Small intestine (tissue), 7 donors: ENCODE data around the gene MYLK. TPM values are rescaled to one million over a fixed set of nuclear protein-coding genes. Genes with fewer than 3 reads are reported as not detected.

Source experiments
- DNase-seq, 2 donors: peaks; one replicate each; pipeline versions ENCODE4 v3.0.0 to v3.0.0-alpha.2; 2013
- FAIRE-seq: peaks from 2 replicates; lab custom pipeline; 2012; peaks lifted over from hg19 to GRCh38; lab: Jason Lieb, UNC
- H3K27ac ChIP-seq, 3 donors: one replicate each; pipeline ENCODE4 v1.5.1; 2013; ENCODE audit warnings: low read length in 2 of 3, mild to moderate bottlenecking in 2 of 3, control low read depth in 1 of 3, inconsistent platforms in 1 of 3, low read depth in 1 of 3, moderate library complexity in 1 of 3
- H3K27me3 ChIP-seq, 3 donors: one replicate each; pipeline ENCODE4 v1.6.1; 2013; ENCODE audit warnings: low read length in 3 of 3, inconsistent platforms in 1 of 3; ENCODE audit not compliant: control insufficient read depth in 3 of 3, insufficient read depth in 3 of 3
- H3K36me3 ChIP-seq, 3 donors: one replicate each; pipeline ENCODE4 v1.6.1; 2013; ENCODE audit warnings: low read length in 3 of 3, inconsistent platforms in 1 of 3, low read depth in 1 of 3, mild to moderate bottlenecking in 1 of 3, moderate library complexity in 1 of 3; ENCODE audit not compliant: control insufficient read depth in 3 of 3, insufficient read depth in 2 of 3
- H3K4me1 ChIP-seq, 3 donors: one replicate each; pipeline ENCODE4 v1.6.1; 2013; ENCODE audit warnings: low read length in 2 of 3, inconsistent platforms in 1 of 3, low read depth in 1 of 3, mild to moderate bottlenecking in 1 of 3, moderate library complexity in 1 of 3; ENCODE audit not compliant: control insufficient read depth in 3 of 3, insufficient read depth in 2 of 3
- H3K4me3 ChIP-seq, 3 donors: one replicate each; pipeline ENCODE4 v1.5.1; 2013; ENCODE audit warnings: low read length in 3 of 3, control low read depth in 1 of 3, inconsistent platforms in 1 of 3, low read depth in 1 of 3, mild to moderate bottlenecking in 1 of 3, moderate library complexity in 1 of 3
- H3K9me3 ChIP-seq, 2 donors: one replicate each; pipeline ENCODE4 v1.6.1; 2013; ENCODE audit warnings: low read depth in 1 of 2, low read length in 1 of 2; ENCODE audit not compliant: control insufficient read depth in 2 of 2, insufficient read depth in 1 of 2
- WGBS, 3 donors: extraction: QIAGEN DNeasy Blood & Tissue Kit; methylation state at CpG; one replicate each; pipeline ENCODE4 v1.1.7; 2013; 5-methylcytosine and 5-hydroxymethylcytosine counted together
- polyA plus RNA-seq, 4 donors: library from polyadenylated mRNA; stranded (reverse) in 3 of 4; unstranded in 1 of 4; fragments of 200-250 nt in 3 of 4; fragments of 120-200 nt in 1 of 4; gene quantifications; one replicate each; pipeline versions ENCODE4 v1.2.1 to v1.2.3, GENCODE V29; 2013
- donor health status: healthy with polysubstance abuse.
- donor health status: control.
- donor health status: control.
- donor health status: Bipolar disorder and iron deficiency.
- donor health status: healthy.

The MYLK gene
- polyA plus RNA-seq, 4 donors, result 2.2 to 51.5 (median 24.5) TPM

DNA sequence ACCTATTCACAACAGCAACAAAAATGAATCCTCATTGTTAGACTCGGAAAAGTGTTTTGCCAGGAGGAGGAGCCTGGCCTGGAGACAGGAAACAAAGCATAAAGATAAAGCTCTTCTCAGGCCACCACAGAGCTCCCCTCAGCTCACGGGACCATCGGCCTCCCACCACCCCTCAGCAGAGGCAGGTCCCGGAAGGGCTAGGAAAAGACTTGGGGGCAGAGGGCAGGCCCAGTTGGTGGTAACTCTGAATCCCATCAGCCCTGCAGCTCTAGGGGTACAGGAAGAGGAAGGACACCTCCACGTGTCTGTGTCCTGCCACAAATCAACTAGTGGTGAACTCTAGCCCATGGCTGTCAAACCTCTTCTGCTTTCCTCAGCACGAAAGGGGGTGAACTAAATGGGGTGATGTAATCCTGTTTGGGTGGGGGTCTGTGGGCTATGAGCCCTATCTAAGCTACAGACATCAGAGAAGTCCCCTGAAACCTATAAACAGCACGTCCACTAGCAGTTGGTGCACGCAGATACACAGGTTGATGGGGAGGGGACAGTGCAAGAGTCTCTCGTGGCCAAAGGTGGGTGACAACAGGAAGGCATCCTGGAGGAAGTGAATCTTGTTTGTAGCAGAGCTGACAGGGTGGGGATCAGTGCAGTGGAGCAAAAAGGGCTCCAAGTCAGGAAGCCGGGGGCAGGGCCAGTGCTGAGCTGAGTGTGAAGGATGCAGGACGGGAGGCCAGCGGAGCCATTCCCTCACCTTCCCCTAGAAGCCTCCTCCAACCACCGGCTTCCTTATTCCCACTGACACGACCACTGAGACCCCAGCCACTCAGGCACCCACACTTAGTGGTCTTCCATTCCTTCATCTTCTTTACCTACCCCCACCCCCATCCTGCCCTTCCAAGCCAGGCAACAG is 188.1 kb downstream of the MYLK start:
- Histone ChIP-seq H3K4me3 (no peak overlapping the region), H3K27me3 (no peaks in the 10 kb centered on the region), H3K9me3 (no peaks in the 10 kb centered on the region), H3K27ac (peak overlapping the region in 2 of 3 donors; percentile 29 to 55), H3K36me3 (peaks cover 0 to 23% (median 0%) of the 10 kb centered on the region in 3 donors), H3K4me1 (peaks cover 0 to 49% (median 0%) of the 10 kb centered on the region in 3 donors)
- peak in 1 of 2 donors; percentile 21 for DNase-seq
- FAIRE-seq, result no peak
- WGBS, 3 donors, result 59 to 79% (median 78%) methylated on average over 13 to 14 of the region's 14 CpGs

DNA sequence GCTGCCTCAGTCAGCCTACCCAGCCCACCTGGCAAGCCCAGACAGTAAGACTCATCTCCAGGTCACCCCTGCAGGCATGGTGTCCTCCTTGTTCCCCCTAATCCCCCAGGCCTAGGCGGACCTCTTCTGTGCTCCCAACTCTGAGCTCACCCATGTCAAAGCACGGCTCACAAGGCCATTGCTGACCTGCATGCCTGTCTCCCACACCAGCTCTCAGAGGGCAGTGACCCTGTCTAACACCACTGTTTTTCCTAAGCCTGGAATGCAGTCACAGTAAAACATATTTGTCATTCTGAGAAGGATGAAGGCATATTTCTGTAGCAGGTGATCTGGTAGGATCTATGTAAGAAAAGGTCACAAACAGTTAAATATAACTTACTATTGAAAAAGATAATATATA is 189.0 kb downstream of the MYLK start:
- H3K9me3 ChIP-seq, result no peaks in the 10 kb centered on the region

DNA sequence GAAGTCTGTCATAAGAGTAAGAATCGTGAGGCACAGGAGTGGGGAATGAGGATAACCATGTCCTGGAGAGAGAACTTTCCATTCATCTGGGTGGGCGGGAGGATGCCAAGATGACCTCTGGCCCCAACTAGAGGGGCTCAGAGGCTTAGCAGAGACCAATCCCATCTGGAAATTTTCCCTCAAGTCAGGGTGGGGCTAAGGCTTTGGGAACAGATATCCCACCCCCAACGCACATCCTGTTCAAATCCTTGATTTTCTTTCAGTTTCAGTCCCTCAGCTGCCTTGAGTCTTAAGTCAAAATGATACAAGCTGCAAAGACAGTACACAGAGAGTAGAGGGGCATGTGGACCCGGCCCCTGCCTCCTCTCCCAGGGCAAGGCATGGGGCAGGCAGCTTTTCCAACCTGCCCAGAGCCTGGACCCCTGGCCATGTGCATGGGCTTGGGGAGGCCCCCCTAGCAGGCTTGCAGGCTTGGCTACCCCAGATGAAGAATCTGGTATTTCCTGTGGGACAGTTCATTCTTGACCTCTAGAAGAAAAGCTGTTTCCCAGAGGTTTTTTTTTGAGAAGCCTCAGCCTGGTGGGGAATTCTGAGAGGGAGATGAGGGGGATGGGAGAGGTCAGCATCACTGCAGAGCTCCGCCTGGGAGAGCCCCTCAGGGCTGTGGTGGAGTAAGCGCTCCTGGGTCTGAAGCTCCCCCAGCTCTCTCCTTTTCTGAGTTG is 189.6 kb downstream of the MYLK start:
- peaks cover 0 to 45% (median 0%) of the 10 kb centered on the region in 3 donors for H3K4me1 ChIP-seq
- DNase-seq (peak in 1 of 2 donors; percentile 44), FAIRE-seq (no peak)
- H3K36me3 ChIP-seq, result peaks cover 0 to 23% (median 0%) of the 10 kb centered on the region in 3 donors
- H3K9me3 ChIP-seq, result no peaks in the 10 kb centered on the region
- H3K27ac ChIP-seq, result peak overlapping the region; percentile 13 to 83 (median 54)
- 57 to 73% (median 61%) methylated on average over 6 of the region's 6 CpGs for WGBS, 3 donors
- no peak overlapping the region for H3K4me3 ChIP-seq
- H3K27me3 ChIP-seq, result no peaks in the 10 kb centered on the region

More for the DNA sequence above, 189.0 kb downstream of the MYLK start:
- H3K36me3 ChIP-seq, result peaks cover 0 to 23% (median 0%) of the 10 kb centered on the region in 3 donors
- peaks cover 0 to 45% (median 0%) of the 10 kb centered on the region in 3 donors for H3K4me1 ChIP-seq
- FAIRE-seq (no peak), DNase-seq (no peak)
- 57 to 75% (median 71%) methylated on average over 2 of the region's 2 CpGs for WGBS, 3 donors
- no peak overlapping the region for H3K4me3 ChIP-seq
- no peaks in the 10 kb centered on the region for H3K27me3 ChIP-seq
- H3K27ac ChIP-seq, result peak overlapping the region; percentile 9 to 83 (median 54)

DNA sequence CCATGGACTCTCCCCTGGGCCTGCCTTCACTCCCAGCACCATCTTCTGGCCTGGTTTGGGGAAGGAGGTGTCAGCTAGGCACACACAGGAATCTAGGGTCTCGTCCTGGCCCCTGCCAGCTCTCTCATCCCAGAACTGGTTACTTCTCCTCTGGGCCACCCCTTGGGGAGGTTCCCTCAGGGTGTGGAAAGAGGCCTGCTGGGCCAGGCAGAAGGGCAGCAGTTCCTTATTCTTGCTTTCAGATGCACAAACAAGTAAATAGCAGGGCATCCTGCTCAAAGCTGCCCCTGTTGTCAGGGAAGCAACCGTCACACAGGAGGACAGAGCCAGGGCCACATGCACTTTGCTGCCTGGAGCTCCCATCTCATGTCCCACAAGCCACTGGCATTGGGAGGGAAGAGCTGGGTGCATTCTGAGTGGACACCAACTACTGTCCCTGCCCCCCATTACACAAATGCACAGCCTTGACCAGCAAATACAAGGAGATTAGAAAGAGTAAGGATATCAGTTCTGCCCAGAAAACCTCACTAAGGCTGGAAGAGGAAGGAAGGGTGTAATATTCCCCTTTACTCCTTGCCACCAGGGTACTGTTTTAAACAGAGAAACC is 190.4 kb downstream of the MYLK start:
- H3K9me3 ChIP-seq, result no peaks in the 10 kb centered on the region
- peaks cover 0 to 45% (median 0%) of the 10 kb centered on the region in 3 donors for H3K4me1 ChIP-seq
- no peak for DNase-seq
- H3K4me3 ChIP-seq, result no peak overlapping the region
- peak overlapping the region in 2 of 3 donors; percentile 54 to 83 for H3K27ac ChIP-seq
- peaks cover 0 to 29% (median 0%) of the 10 kb centered on the region in 3 donors for H3K36me3 ChIP-seq
- FAIRE-seq, result no peak
- WGBS, 3 donors, result 67 to 96% (median 76%) methylated on average over 2 of the region's 2 CpGs
- no peaks in the 10 kb centered on the region for H3K27me3 ChIP-seq

DNA sequence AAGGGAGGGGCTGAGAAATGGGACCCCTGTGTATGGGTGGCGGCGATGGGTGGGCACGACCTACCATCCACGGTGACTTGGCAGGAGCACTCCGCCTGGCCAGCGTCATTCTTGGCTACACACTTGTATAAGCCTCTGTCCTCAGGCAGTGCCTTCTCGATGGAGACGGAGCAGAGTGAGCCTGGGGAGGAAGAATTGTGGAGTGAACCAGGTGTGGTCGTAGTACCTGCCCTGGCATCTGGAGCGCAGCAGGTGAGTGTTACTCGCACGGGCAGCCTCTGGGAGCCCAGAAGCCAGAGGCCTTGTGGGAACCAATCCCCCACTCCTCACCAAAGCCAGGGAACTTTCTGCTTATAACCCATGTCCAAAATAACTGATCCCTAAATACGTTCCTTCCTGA is 191.5 kb downstream of the MYLK start:
- Histone ChIP-seq H3K4me1 (peaks cover 0 to 38% (median 0%) of the 10 kb centered on the region in 3 donors), H3K9me3 (no peaks in the 10 kb centered on the region), H3K27ac (peak overlapping the region in 1 of 3 donors; percentile 35), H3K4me3 (no peak overlapping the region), H3K27me3 (no peaks in the 10 kb centered on the region), H3K36me3 (peaks cover 0 to 25% (median 0%) of the 10 kb centered on the region in 3 donors)
- FAIRE-seq, result no peak
- DNase-seq, result no peak
- WGBS, 3 donors, result 81 to 90% (median 89%) methylated on average over 13 of the region's 13 CpGs

DNA sequence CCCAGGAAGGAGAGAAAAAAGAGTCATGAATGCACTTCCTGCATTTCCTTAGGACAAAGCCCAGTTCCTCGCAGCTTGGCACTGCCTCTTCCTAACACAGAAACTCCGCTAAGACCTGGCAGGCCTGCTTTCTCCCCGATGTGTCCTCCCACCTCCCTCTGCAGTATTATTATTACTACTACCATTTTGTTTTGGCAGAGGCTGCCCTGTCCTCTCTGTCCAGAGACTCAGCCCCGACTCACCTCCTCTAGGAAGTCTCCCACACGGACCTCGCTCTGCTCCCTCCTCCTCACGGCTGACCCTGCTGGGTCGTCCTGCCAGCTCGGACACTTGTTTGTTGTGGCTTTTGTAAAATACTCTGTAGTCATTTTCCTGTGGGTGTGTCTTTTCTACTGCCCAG is 192.1 kb downstream of the MYLK start:
- WGBS, 3 donors, result 71 to 80% (median 77%) methylated on average over 9 of the region's 9 CpGs
- DNase-seq, result no peak
- peak overlapping the region in 1 of 3 donors; percentile 33 for H3K27ac ChIP-seq

DNA sequence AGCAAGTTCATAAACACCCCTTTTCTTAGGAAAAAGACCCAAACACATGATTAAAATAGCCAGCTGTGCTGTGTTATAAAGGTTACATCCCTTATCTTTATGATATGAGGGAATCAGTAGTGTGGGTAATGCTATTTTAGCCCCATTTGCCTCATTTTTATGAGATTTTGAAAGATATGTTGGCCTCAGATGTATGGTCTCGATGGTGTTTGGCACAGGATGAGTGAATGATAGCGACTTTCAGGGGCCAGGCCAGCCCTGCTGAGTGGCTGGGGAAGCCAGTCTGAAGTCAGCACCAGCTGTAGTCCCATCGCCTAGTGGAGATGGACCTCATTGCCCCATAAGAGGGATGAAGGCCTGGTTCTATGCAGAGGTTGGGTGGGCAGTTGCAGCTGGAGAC is 194.3 kb downstream of the MYLK start:
- DNase-seq (no peak), FAIRE-seq (no peak)
- peaks cover 0 to 21% (median 0%) of the 10 kb centered on the region in 3 donors for H3K4me1 ChIP-seq
- peaks cover 0 to 21% (median 0%) of the 10 kb centered on the region in 3 donors for H3K36me3 ChIP-seq
- no peaks in the 10 kb centered on the region for H3K27me3 ChIP-seq
- no peak overlapping the region for H3K4me3 ChIP-seq
- no peak overlapping the region for H3K27ac ChIP-seq
- 68 to 84% (median 79%) methylated on average over 3 of the region's 3 CpGs for WGBS, 3 donors
- no peaks in the 10 kb centered on the region for H3K9me3 ChIP-seq

More for the DNA sequence above, 192.1 kb downstream of the MYLK start:
- Histone ChIP-seq H3K9me3 (no peaks in the 10 kb centered on the region), H3K4me1 (peaks cover 0 to 32% (median 0%) of the 10 kb centered on the region in 3 donors), H3K36me3 (peaks cover 0 to 25% (median 0%) of the 10 kb centered on the region in 3 donors), H3K27me3 (no peaks in the 10 kb centered on the region), H3K4me3 (no peak overlapping the region)
- FAIRE-seq, result no peak
